DND-41 (cell line): Measurements from ENCODE around the gene MEX3A.

Experiments used
- ATAC-seq: fragments of 200-7000 bp; cut with Tn5 transposase; 3 replicates; pipeline ENCODE4 v1.9.1; 2021; ENCODE audit warnings: low read depth; ENCODE audit not compliant: insufficient read depth
- DNase-seq: peaks from one replicate; pipeline ENCODE4 v3.0.0-alpha.2; 2020
- H2AFZ ChIP-seq: 2 replicates; pipeline ENCODE4 v1.6.0; 2012; ENCODE audit warnings: low read depth, low read length
- H3K27ac ChIP-seq: 2 replicates; pipeline ENCODE4 v1.5.1; 2012; ENCODE audit warnings: low read length, inconsistent platforms
- H3K27me3 ChIP-seq: fragments of 200-600 bp; sonication (generic); 2 replicates; pipeline ENCODE4 v1.6.0; 2012; ENCODE audit warnings: low read length, mild to moderate bottlenecking, inconsistent platforms; ENCODE audit not compliant: insufficient read depth, poor library complexity
- H3K36me3 ChIP-seq: 2 replicates; pipeline ENCODE4 v1.5.1; 2012; ENCODE audit warnings: low read length, inconsistent platforms; ENCODE audit not compliant: insufficient read depth
- H3K4me1 ChIP-seq: 2 replicates; pipeline ENCODE4 v1.5.1; 2012; ENCODE audit warnings: mild to moderate bottlenecking, low read length; ENCODE audit not compliant: insufficient read depth
- H3K4me2 ChIP-seq: 2 replicates; pipeline ENCODE4 v1.6.0; 2012; ENCODE audit warnings: mild to moderate bottlenecking, moderate library complexity, low read length, inconsistent platforms; ENCODE audit not compliant: insufficient read depth
- H3K4me3 ChIP-seq, 2 experiments: fragments of 200-600 bp in 1 of 2; shearing (Covaris generic) in 1 of 2; 2 replicates each; pipeline ENCODE4 v1.5.1; 2012 to 2016; ENCODE audit warnings: inconsistent platforms in 2 of 2, low read length in 2 of 2, mild to moderate bottlenecking in 2 of 2, low read depth in 1 of 2, moderate library complexity in 1 of 2
- H3K79me2 ChIP-seq: 2 replicates; pipeline ENCODE4 v1.6.0; 2012; ENCODE audit warnings: low read length, inconsistent platforms; ENCODE audit not compliant: insufficient read depth
- H3K9ac ChIP-seq: 2 replicates; pipeline ENCODE4 v1.6.0; 2012; ENCODE audit warnings: low read depth, mild to moderate bottlenecking, inconsistent platforms, low read length, moderate library complexity
- H3K9me3 ChIP-seq: 2 replicates; pipeline ENCODE4 v1.5.1; 2012; ENCODE audit warnings: low read length, moderate library complexity, mild to moderate bottlenecking, inconsistent platforms; ENCODE audit not compliant: insufficient read depth, severe bottlenecking
- H4K20me1 ChIP-seq: 2 replicates; pipeline ENCODE4 v1.6.0; 2012; ENCODE audit warnings: low read length; ENCODE audit not compliant: insufficient read depth
- CTCF ChIP-seq: IDR thresholded peaks from 2 replicates; pipeline ENCODE4 v1.5.1; 2012; ENCODE audit warnings: borderline replicate concordance, low read length, moderate library complexity, mild to moderate bottlenecking; ENCODE audit not compliant: poor library complexity, severe bottlenecking; ENCODE audit errors: extremely low read depth
- EZH2 ChIP-seq: IDR thresholded peaks from 3 replicates; pipeline ENCODE4 v1.6.1; 2012; ENCODE audit warnings: borderline replicate concordance, low read depth, mild to moderate bottlenecking, moderate library complexity, low read length, inconsistent platforms; ENCODE audit not compliant: severe bottlenecking

Gene MEX3A

DNA sequence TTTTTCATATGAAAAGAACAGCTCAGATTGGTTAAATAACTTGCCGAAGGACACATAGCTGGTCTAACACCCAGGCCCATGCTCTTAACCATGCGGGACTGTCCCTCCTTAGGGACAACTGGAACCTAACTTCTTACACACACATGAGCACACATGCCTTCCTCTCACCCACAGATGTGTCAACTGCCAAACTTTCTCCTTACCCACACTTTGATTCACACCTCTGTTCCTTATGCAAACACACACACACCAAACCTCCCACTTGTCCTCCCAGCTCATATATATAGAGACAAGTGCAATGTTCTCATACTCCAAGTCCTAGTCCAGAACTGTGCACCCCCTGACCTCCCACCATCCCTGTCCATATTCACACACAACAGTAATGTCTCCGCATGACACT lies 17.1 kb downstream of the MEX3A start:
- H3K9ac ChIP-seq = no peak overlapping the region
- H3K27me3 ChIP-seq = no peaks in the 10 kb centered on the region
- ATAC-seq (no peak), DNase-seq (no peak)
- H2AFZ ChIP-seq = no peak overlapping the region
- H3K36me3 ChIP-seq = no peaks in the 10 kb centered on the region
- no peak overlapping the region for H3K4me2 ChIP-seq
- no peaks in the 10 kb centered on the region for H3K79me2 ChIP-seq
- H3K4me1 ChIP-seq = no peaks in the 10 kb centered on the region
- no peak overlapping the region for H3K27ac ChIP-seq
- no peak overlapping the region for H3K4me3 ChIP-seq
- H4K20me1 ChIP-seq = no peaks in the 10 kb centered on the region
- TF ChIP-seq EZH2 = no peak
- no peak for TF ChIP-seq CTCF
- no peaks in the 10 kb centered on the region for H3K9me3 ChIP-seq

- Histone ChIP-seq H3K9me3 (no peaks in the 10 kb centered on the region), H3K27ac (no peak overlapping the region), H4K20me1 (no peaks in the 10 kb centered on the region), H3K36me3 (no peaks in the 10 kb centered on the region), H3K79me2 (no peaks in the 10 kb centered on the region), H3K4me2 (no peak overlapping the region), H3K27me3 (no peaks in the 10 kb centered on the region), H2AFZ (no peak overlapping the region), H3K4me1 (no peaks in the 10 kb centered on the region), H3K9ac (no peak overlapping the region), H3K4me3 (no peak overlapping the region)
- no peak for ATAC-seq
- TF ChIP-seq CTCF (no peak), EZH2 (no peak)
- DNase-seq = no peak
Measured at GRCh38 chr1:156064615-156065014, 17.6 kb downstream of the MEX3A start.

DNA sequence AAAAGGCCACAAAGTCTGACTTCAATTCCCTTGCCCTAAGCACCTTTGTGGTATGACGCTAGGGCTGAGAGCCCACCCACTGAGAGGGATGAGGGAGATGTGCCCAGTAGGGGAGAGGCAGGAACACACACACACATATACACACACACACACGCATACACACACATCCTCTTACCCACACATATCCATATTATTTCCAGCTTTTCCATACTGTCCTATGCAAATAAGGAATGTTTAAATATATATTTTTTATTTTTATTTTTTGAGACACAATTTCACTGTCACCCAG lies 18.3 kb downstream of the MEX3A start:
- no peaks in the 10 kb centered on the region for H3K27me3 ChIP-seq
- H4K20me1 ChIP-seq = no peaks in the 10 kb centered on the region
- no peaks in the 10 kb centered on the region for H3K9me3 ChIP-seq
- H3K4me1 ChIP-seq = no peaks in the 10 kb centered on the region
- no peak overlapping the region for H3K4me2 ChIP-seq
- H2AFZ ChIP-seq = no peak overlapping the region
- TF ChIP-seq CTCF = no peak
- TF ChIP-seq EZH2 = no peak
- no peaks in the 10 kb centered on the region for H3K36me3 ChIP-seq
- no peak for DNase-seq
- H3K27ac ChIP-seq = no peak overlapping the region
- no peak for ATAC-seq
- no peak overlapping the region for H3K4me3 ChIP-seq
- no peak overlapping the region for H3K9ac ChIP-seq
- H3K79me2 ChIP-seq = no peaks in the 10 kb centered on the region

GRCh38 chr1:156062189-156062588 lies 20.1 kb downstream of the MEX3A start:
- H3K79me2 ChIP-seq = no peaks in the 10 kb centered on the region

More at GRCh38 chr1:156062189-156062588, 20.1 kb downstream of the MEX3A start:
- no peak overlapping the region for H2AFZ ChIP-seq
- no peak overlapping the region for H3K4me2 ChIP-seq
- no peaks in the 10 kb centered on the region for H3K9me3 ChIP-seq
- H3K27me3 ChIP-seq = no peaks in the 10 kb centered on the region
- TF ChIP-seq CTCF = no peak
- TF ChIP-seq EZH2 = no peak
- H3K9ac ChIP-seq = no peak overlapping the region
- DNase-seq (no peak), ATAC-seq (no peak)
- no peak overlapping the region for H3K27ac ChIP-seq
- no peaks in the 10 kb centered on the region for H4K20me1 ChIP-seq
- H3K4me3 ChIP-seq = no peak overlapping the region
- H3K36me3 ChIP-seq = peaks cover 11% of the 10 kb centered on the region; the same call in 1 of the 2 replicates
- H3K4me1 ChIP-seq = no peaks in the 10 kb centered on the region
